Suppressor macrophage (primary cell): Measurements from ENCODE around the gene STK31.
"Not testable (repeated sequence)": the region's sequence is repeated elsewhere in the genome, so short reads cannot be mapped to it uniquely, and the experiment has no call there.

Experiments
- DNase-seq, 4 experiments: peaks; one replicate each; pipeline ENCODE4 v3.0.0-alpha.2; 2020 to 2022

STK31 gene

GRCh38 chr7:23804707-23805106, 94.7 kb downstream of the STK31 start:
- no peak for DNase-seq

GRCh38 chr7:23808421-23808820, 98.4 kb downstream of the STK31 start:
- no peak for DNase-seq

GRCh38 chr7:23810099-23810498, 100.1 kb downstream of the STK31 start:
- no peak for DNase-seq

- DNase-seq, result peak in 2 of 4 experiments; percentile 7 to 13
Measured at GRCh38 chr7:23811540-23811939, 101.5 kb downstream of the STK31 start.

GRCh38 chr7:23828125-23828524, 118.1 kb downstream of the STK31 start:
- not testable (repeated sequence) for DNase-seq

GRCh38 chr7:23832733-23833132, 122.7 kb downstream of the STK31 start:
- not testable (repeated sequence) for DNase-seq

GRCh38 chr7:23833405-23833804, 123.4 kb downstream of the STK31 start:
- DNase-seq, result no peak

- not testable (repeated sequence) for DNase-seq
Measured at GRCh38 chr7:23844837-23845236, 134.8 kb downstream of the STK31 start.

GRCh38 chr7:23852135-23852534, 142.1 kb downstream of the STK31 start:
- no peak for DNase-seq

- no peak for DNase-seq
Measured at GRCh38 chr7:23852988-23853387, 143.0 kb downstream of the STK31 start.

GRCh38 chr7:23863209-23863787, 153.3 kb downstream of the STK31 start:
- peak in 3 of 4 experiments; percentile 1 to 6 (median 3) for DNase-seq

- no peak for DNase-seq
Measured at GRCh38 chr7:23864973-23865372, 155.0 kb downstream of the STK31 start.

- no peak for DNase-seq
Measured at GRCh38 chr7:23873306-23873705, 163.3 kb downstream of the STK31 start.

GRCh38 chr7:23876526-23876925, 166.5 kb downstream of the STK31 start:
- not testable (repeated sequence) for DNase-seq
